Activated T-helper 2 cell treated with anti-CD3 and anti-CD28 coated beads, Interferon-gamma antibody, Interleukin-2, Interleukin-4, amounts not matched to agents 10 μg/mL and 5 μg/mL and 100 μg/mL, durations not matched to agents 14 hours and 24 hours and 36 hours (primary cell): ENCODE data around the gene OSER1. TPM values are rescaled to one million over a fixed set of nuclear protein-coding genes. Genes with fewer than 3 reads are reported as not detected.

ENCODE experiments used
- DNase-seq: peaks from one replicate; pipeline ENCODE4 v3.0.0; 2021; ENCODE audit warnings: low spot score
- H3K27ac Mint-ChIP-seq: one replicate; pipeline ENCODE4 v1.8.0; 2021; ENCODE audit warnings: mixed read lengths
- H3K27me3 Mint-ChIP-seq: one replicate; pipeline ENCODE4 v1.8.0; 2021; ENCODE audit warnings: low read depth, mixed read lengths
- H3K36me3 Mint-ChIP-seq: one replicate; pipeline ENCODE4 v1.8.0; 2021; ENCODE audit warnings: low read depth, mixed read lengths
- H3K4me1 Mint-ChIP-seq: one replicate; pipeline ENCODE4 v1.8.0; 2021; ENCODE audit warnings: low read depth, mixed read lengths
- H3K4me3 Mint-ChIP-seq: one replicate; pipeline ENCODE4 v1.8.0; 2021; ENCODE audit warnings: low read depth, mild to moderate bottlenecking, moderate library complexity, mixed read lengths
- H3K9me3 Mint-ChIP-seq: one replicate; pipeline ENCODE4 v1.8.0; 2021; ENCODE audit warnings: mixed read lengths
- intact Hi-C: fragments of 100-400 bp; cut with micrococcal nuclease; formaldehyde crosslinking; loops from one replicate; pipeline ENCODE4 v1.15.1; 2023
- total RNA-seq: library from RNA; stranded (reverse); gene quantifications from 2 replicates; pipeline ENCODE4 v1.2.3, GENCODE V29; 2022

OSER1 gene
- total RNA-seq, 1 donor from 2014 or later = 22.4 TPM

DNA sequence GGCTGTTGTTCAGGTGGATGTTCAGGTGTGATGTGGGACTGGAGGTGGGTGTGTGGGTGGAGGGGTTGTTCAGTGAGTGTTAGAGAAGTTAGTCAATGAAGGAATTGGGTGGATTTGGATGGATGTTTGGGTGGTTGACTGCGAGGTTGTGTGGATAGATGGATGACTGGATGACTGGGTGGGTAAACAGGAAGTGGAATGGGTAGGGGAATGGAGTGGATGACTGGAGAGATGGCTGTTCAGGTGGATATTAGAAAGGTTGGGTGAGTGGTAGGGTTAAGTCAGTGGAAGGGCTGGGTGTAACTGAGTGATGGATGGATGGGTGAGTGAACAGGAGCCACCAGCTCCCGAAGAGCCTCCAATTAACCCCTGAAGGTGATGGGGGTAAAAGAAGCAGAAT, 51.4 kb downstream of the OSER1 start:
- no peaks in the 10 kb centered on the region for H3K4me1 Mint-ChIP-seq
- intact Hi-C loops = no loop called here
- H3K27ac Mint-ChIP-seq = no peak overlapping the region
- peaks cover 28% of the 10 kb centered on the region for H3K27me3 Mint-ChIP-seq
- no peak for DNase-seq
- no peaks in the 10 kb centered on the region for H3K36me3 Mint-ChIP-seq
- H3K4me3 Mint-ChIP-seq = no peak overlapping the region
- H3K9me3 Mint-ChIP-seq = no peaks in the 10 kb centered on the region

DNA sequence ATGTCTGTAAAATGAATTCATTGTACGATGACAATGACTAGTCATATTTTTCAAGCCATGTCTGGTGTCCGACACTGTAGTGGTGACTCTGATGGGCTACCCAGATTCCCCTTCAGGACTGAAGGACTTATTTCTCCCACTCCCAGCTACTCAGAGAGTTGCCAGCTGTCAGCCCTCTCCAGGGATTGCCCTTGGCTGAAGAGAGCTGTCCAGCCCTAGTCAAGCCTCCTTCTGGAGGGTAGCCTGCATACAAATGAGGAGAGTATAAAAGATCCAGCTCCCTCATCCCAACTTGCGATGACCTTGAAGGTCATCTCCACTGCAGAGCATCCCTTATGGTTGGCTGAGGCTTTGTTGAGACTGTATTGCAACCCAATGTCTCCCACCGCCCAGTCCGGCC, 53.5 kb downstream of the OSER1 start:
- no peak overlapping the region for H3K4me3 Mint-ChIP-seq
- H3K36me3 Mint-ChIP-seq = no peaks in the 10 kb centered on the region
- peaks cover 3% of the 10 kb centered on the region for H3K4me1 Mint-ChIP-seq
- H3K27ac Mint-ChIP-seq = no peak overlapping the region
- peaks cover 22% of the 10 kb centered on the region for H3K27me3 Mint-ChIP-seq
- H3K9me3 Mint-ChIP-seq = no peaks in the 10 kb centered on the region
- intact Hi-C loops = no loop called here
- no peak for DNase-seq

DNA sequence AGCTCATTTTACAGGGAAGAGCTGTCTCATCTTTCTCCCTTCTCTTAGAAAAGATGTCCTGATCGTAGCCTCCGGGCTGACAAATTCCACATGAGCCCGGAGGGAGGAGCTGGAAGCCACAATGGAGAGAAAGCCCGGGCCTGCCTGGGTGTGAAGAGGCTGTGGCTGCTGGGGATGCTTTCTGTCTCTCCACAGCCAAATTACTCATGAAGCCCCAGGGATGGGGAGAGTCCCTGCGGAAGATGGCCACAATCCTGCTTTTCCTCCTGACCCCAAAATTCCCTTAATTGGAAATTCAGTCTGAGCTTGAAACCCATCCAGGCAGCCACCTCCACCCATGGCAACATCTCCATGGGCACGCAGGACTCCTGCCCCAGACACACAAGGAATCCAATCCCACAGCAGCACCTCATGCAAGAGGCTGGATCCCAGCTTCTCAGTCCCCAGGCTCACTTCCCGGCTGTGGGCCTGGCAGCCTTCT, 56.0 kb downstream of the OSER1 start:
- Mint-ChIP-seq H3K36me3 (no peaks in the 10 kb centered on the region), H3K4me1 (peaks cover 3% of the 10 kb centered on the region), H3K27me3 (peaks cover 22% of the 10 kb centered on the region), H3K9me3 (no peaks in the 10 kb centered on the region), H3K27ac (no peak overlapping the region), H3K4me3 (no peak overlapping the region)
- intact Hi-C loops = no loop called here
- DNase-seq = no peak

- DNase-seq = no peak
- no peak overlapping the region for H3K27ac Mint-ChIP-seq
- H3K4me3 Mint-ChIP-seq = no peak overlapping the region
- no peaks in the 10 kb centered on the region for H3K9me3 Mint-ChIP-seq
- H3K4me1 Mint-ChIP-seq = peaks cover 3% of the 10 kb centered on the region
- intact Hi-C loops = no loop called here
- H3K27me3 Mint-ChIP-seq = peaks cover 16% of the 10 kb centered on the region
- no peaks in the 10 kb centered on the region for H3K36me3 Mint-ChIP-seq
Measured at GRCh38 chr20:44153636-44154043, 56.9 kb downstream of the OSER1 start.

DNA sequence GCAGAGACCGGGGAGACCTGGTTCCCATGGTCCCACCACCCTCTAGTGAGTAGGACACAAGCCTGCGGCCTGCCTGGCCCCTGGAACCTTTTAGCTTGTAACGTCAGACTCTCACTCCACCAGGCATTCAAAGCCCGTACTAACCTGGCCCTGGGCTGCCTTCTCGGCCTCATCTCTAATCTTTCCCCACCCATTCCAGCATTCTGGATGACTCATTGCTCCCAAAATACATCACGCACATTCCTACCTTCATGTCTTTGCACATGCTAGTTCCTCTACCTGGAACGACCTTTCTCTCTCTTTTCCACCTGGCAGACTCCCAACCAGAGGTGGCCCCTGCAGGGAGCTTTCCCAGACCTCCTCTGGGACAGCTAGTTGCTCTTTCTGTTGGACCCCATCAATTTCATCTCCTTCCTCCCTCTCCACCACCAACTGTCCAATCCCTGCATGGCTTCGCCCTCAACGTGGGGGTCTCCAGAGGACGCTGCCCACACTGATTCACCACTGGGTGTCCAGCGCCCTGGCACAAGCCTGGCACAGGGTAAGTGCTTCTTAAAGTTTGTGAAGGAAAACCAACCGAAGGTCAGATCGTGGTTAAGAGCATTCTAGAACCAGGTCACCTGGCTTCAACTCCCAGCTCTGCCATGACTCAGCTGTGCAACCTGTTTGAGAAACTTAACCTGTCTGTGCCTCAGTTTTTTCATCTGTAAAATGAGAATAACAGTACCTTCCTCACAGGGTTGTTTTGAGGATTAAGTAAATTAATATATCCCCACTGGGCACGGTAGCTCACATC, 58.8 kb downstream of the OSER1 start:
- H3K4me1 Mint-ChIP-seq = peaks cover 3% of the 10 kb centered on the region
- H3K4me3 Mint-ChIP-seq = no peak overlapping the region
- H3K27ac Mint-ChIP-seq = no peak overlapping the region
- intact Hi-C loops = no loop called here
- peaks cover 6% of the 10 kb centered on the region for H3K27me3 Mint-ChIP-seq
- no peaks in the 10 kb centered on the region for H3K36me3 Mint-ChIP-seq
- no peak for DNase-seq
- H3K9me3 Mint-ChIP-seq = no peaks in the 10 kb centered on the region

GRCh38 chr20:44146272-44146671, 64.3 kb downstream of the OSER1 start:
- Mint-ChIP-seq H3K9me3 (no peaks in the 10 kb centered on the region), H3K4me1 (no peaks in the 10 kb centered on the region), H3K27me3 (no peaks in the 10 kb centered on the region), H3K4me3 (no peak overlapping the region), H3K27ac (no peak overlapping the region), H3K36me3 (no peaks in the 10 kb centered on the region)
- intact Hi-C loops = no loop called here
- DNase-seq = no peak

Other genes starting within 250 kb of the OSER1 start
- gene JPH2, start 23.6 kb downstream of the OSER1 start, total RNA-seq = 0.11 TPM in 1 of 2 replicates, not detected in the other
- not detected in 2 replicates for gene GDAP1L1, start 36.5 kb upstream of the OSER1 start, total RNA-seq
- 2.4 and 2.5 TPM in 2 replicates for gene FITM2, start 100.4 kb upstream of the OSER1 start, total RNA-seq
- not detected in 2 replicates for gene R3HDML, start 126.3 kb upstream of the OSER1 start, total RNA-seq
- not detected in 2 replicates for gene HNF4A, start 144.9 kb upstream of the OSER1 start, total RNA-seq